HG03066 (cell line): ENCODE data around the gene PCTP.
A peak's percentile ranks its signal among the peaks of the same experiment; 100 is the strongest.

Source experiments
- ATAC-seq: cut with Tn5 transposase; IDR thresholded peaks from one replicate; pipeline ENCODE4 v1.9.1; 2021; ENCODE audit warnings: low read depth; ENCODE audit not compliant: unreplicated experiment

The PCTP gene

DNA sequence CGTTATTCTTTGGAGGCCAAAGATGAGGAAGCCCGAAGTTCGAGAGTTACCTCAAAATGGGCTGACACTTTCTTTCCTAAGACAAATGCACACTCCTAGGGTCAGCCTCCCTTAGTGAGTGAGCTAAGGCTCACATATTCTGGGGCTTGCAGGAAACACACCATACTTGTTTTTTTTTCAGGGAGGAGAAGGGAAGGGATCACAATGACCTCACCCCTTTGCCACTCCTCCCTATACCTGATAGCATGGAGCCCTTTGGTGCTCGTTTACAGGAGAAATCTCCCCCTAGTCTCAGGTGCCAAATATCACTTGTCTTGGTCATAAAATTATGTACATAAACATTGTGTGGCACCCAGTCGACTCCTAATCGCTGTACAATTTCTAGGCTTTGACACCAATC, 23.6 kb upstream of the PCTP start:
- no peak for ATAC-seq

DNA sequence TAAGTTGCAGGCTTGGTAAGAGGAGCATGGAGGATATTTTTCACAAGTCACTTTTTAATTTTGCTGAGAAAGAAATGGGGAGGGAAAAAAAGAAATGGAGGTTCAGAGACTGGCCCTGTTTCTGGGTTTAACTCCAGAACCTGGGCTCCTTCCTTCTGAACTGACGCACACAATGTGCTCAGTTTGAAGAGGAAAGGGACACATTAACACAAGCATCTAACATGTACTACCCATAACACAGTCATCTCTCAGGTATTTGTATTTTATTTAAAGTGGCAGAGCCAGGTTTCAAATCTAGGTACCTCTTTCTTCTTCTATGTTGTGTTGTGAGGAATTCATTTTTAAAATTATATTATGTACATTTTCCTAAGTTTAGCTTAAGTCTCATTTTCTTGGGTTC, 22.9 kb upstream of the PCTP start:
- no peak for ATAC-seq

DNA sequence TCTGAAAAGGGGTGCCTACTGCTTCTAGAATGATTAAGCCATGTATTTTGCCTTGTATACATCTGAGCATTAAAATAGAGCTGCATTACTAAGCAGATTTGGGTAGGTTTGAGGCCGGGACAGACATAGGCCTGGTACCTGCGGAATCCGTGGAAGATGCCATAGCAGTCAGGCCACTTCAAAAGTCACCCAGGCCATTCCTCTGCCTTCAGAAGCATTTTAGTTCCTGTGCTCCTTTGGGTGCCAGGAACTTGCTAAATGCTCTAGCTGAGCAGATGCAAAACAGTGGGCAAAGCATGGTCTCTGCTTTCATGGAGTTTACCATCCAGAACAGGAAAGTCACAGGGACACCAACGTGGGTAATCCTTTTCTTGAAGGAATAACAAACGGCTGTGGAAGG, 22.5 kb upstream of the PCTP start:
- no peak for ATAC-seq

DNA sequence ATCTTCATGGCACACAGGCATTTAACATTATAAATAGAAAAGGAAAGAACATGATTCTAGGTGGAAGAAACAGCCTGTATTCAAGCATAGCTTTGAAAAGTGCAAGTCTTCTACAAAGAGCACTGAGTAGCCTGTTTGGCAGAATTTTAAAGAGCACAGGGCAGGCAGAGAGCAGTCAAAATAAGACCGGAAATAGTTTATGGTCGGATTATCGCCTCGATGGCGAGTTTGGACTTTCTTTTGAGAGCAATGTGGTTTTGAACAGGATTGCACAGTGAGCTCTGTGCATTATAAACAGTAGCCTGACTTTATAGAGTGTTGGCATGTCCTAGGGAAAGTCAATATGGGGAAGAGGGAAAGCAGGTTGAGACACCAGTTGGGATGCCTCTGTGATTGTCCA, 22.0 kb upstream of the PCTP start:
- no peak for ATAC-seq

DNA sequence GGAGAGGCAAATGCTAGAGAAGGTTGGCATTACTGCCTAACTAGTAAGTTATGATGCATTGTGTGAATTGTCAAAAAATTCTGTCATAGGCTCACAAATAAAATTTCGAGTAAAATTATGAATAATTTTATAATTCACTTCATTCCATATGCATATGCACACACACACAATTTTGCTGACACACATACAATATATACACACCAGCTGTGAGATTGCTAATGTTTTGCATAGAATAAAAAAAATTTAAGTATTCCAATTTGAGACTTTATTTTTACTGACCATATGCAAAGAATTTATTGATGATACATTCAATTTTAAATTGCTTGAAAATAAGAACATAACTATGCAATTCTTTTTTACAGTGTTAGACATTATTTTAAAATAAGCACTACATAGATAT, 21.4 kb upstream of the PCTP start:
- ATAC-seq: no peak

DNA sequence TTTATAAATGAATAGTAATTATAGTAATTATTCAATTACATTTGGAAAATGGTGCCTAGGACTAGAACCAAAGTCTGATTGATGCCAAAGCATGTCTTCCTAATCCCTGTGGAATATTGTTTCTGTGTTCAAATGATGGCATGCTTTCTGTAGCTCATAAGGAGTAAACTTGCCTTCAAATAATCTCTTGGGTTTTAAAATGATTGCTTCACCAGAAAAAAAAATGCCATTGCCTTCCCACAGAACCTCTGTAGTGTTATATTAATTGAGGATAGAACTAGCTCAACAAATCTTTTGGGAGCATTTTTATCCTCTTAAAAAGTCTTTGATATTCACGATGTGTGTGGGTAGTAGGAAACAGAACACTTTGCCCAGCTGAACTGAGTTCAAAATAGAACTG, 20.5 kb upstream of the PCTP start:
- no peak for ATAC-seq

DNA sequence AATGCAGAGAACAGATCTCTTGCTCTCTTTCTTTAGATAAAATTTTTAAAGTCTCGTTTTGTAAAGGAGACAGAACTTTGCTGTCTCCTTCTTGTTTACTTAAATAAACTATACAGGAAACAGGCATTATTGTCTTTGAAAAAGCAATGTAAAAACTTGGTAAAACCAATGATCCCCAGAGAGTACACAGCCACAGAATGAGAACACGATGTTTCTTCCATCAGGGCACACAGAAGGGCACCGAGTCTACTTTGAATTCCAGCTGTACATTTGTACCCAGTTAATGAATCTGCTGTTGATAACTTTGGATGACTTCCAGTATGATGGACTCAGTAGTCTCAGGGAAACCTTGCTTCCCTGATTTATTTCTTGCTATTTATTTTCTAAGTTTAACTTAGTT, 20.0 kb upstream of the PCTP start:
- ATAC-seq: no peak

DNA sequence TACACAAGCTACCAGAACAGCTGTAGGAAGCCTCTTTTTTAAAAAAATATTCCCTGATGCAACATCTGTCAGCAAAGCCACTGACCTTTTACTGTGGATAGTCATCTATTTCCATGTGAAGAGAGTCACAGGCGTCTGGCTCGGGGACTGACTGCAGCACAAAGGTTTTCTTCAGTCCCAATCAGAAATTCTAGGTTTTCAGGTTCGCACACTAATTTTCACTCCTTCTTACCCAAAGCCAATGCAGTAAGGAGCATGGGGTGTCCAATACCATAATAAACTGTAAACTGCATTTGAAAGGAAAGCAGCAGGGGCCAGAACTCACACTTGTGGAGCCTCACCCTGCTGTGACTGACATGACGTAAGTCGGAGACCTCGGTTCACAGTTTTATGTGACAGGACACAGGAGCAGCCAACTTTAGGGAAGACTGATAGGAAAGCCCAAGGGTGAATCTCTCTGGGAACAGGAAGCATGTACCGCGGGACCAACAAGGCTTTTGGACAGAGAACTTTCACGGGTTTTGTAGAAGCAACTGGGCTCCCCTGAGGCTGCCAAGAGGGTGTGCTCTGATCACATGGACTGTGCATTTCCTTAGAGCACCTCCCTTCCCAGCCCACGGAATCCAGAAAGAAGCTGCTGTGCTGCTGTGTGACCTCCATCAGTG, 19.1 kb upstream of the PCTP start:
- no peak for ATAC-seq

DNA sequence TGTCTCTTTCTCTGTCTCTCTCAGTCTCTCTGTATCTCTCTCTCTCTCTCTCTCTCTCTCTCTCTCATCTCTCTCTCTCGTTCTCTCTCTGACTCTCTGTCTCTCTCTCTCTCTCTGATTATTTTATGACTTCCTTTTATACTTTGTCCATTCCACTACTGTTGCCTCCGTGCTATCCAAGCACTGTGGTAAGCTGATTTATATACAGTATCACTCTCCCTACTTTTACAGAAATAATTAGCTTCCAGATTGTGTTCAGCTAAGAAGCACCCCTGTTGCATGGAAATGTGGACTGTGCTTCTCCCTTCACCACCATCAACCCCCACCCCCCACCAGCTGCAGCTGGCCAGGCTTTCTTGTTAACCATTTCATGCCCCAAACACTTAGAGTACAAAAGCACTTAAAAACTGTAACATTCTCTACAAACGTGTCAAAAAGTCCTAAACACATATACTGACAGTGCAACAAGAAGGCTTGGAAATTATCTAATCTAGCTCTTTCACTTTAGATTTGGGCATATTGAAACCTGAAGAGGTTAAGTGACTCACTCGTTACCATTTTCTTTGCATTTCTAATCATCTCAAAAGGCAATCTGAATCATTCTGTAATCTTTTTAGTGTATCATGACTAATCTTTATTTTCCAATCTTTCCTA, 16.6 kb upstream of the PCTP start:
- no peak for ATAC-seq

DNA sequence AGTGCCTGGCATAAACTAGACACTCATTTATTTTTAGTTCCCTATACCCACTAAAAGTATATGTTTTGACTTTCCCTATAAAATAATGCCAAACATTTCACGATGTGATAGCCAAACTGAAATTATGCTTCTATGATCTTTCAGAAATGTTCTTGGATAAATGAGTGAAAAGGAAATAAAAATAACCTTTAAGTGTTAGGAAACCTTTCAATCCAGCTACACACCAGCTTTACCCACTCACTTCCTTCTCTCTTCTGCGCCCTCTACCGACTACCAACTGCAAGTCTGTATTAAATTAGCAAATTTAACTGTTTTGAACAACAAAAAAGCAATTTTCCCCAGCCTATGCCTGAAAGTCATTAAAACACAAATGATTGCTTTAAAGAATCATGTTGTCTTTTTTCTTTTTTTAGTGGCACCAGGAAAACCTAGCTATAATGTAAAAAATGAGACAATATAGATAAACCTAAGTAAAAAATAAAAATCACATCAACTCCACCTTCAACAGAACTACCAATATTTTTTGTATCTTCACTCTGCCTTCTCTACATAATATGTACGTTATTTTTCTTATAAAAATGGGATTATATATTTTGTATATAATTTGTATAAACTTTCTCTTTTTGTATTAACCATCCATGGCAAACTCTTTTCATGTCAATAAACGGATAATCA, 15.0 kb upstream of the PCTP start:
- no peak for ATAC-seq

DNA sequence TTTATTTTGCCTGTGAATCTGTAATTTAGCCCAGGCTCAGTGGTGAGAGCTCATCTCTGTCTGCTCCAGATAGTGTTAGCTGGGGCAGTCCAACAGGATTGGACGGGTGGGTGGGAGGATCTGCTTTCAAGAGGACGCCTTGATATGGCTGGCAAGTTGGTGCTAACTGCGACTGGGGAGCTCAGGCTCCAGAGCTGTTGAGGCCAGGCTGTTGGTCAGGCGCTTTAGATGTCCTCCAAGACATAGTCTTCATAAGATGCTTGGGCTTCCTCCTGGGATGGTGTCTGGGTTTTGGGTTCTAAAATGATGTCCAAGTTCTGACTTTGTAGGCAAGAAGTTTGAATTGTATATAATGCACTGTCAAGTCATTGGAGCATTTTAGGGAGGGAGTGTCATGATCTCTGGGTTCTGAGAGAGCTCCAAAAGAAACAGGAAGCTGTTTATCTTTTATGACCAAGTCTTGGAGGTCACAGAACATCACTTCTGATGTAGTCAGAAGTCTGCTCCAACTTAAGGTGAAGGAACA, 12.8 kb upstream of the PCTP start:
- no peak for ATAC-seq

DNA sequence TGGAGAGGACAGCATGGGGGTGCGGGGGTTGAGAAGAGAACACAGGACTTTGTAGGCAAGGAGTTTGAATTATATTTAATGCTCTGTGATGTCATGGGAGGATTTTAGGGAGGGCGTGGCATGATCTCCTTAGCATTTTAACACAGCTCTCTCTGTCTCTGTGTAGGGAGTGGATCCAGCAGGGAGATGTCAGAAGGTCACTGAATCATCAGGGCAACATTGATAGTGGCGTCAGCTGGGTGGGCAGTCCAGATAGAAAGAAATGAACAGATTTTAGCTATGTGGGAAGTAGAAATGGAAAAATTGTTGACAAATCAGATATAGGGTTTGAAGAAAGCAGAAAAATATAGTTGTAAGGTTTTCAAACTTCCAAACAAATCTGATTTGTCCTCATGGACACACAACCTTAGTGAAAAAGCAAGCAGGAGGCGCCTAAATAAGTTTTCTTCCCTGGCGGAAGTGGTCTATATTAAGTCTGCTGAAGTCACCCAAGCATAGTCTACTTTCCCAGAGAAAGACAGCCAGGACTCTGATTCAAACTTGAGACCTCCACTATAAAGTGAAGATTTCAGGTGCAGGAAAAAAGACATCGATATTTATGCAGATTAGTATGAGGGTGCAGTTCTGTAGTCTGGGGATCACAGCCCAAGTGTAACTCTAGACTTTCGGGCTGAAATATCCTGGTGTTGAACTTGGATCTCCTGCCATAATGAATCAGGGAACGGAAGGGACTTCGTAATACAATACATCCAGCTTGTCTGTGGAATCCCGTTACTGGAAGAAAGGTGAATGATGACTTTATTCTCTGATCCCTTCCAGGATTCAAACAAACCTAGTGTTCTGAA, 10.1 kb upstream of the PCTP start:
- ATAC-seq: no peak

DNA sequence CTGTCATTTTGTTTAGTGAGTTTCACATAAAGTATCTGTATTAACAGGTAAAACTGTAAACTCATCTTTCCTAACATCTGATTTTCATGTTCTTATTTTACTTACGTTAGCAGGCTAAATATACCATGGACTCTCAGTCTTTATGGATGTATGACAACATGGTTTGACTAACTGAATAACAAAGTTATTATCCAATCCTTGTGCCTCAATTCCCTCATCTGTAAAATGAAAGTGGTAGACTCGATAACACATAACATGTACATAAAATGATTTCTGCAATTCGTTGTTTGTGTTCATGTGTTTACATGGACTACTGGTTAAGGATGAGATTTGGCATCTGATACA, 9.5 kb upstream of the PCTP start:
- no peak for ATAC-seq

DNA sequence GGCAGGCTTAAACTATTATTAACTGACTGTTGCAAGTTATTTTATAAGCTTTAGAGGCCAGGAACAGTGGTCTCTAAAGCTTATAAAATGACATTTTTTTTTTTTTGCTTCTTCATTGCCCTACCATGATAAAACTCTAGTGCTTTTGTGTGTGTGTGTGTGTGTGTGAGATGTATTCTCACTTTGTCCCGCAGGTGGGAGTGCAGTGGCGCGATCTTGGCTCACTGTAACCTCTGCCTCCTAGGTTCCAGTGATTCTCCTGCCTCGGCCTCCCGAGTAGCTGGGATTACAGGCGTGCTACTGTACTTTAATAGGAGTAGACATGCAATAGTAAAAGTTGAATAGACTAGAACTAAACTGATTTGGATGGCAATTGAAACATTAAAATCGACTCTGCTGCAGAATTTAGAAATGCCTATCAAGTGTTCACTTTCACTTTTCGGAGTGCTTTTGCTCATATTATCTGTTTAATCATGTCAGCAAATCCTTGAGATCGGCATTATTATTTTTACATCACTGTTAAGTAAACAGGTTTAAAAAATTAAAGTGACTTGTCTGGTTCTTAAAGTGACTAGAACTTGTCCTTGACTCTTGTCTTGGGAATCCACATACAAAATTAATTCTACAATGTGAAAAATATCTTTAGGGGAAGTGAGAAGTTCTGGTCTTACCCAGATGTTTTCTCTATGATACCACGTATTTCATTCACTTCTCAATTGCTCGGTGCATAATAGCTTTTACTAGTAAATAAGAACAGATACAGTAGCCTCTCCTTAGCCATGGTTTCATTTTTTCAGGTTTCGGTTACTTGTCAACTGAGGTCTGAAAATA, 8.4 kb upstream of the PCTP start:
- peak; percentile 92 for ATAC-seq

DNA sequence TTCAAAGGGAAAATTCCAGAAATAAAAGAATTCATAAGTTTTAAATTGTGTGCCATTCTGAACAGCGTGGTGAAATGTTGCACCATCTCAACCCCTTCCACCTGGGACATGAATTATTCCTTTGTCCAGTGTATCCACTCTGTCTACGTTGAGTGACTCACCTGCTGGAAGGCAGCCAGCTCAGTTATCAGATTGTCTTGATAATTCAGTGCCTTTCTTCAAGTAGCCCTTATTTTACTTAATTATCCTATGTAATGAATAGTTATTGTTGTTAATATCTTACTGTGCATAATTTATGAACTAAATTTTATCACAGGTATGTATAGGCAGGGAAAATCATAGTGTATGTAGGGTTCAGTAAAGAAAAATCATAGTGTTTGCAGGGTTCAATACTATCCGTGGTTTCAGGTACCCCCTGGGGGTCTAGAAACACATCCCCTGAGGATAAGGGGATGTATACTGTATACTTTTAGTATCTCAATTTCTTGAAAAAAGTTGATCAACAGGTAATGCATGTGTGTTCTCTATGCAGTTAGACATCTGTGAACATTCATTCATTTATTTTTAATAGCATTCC, 7.7 kb upstream of the PCTP start:
- peak; percentile 30 for ATAC-seq

DNA sequence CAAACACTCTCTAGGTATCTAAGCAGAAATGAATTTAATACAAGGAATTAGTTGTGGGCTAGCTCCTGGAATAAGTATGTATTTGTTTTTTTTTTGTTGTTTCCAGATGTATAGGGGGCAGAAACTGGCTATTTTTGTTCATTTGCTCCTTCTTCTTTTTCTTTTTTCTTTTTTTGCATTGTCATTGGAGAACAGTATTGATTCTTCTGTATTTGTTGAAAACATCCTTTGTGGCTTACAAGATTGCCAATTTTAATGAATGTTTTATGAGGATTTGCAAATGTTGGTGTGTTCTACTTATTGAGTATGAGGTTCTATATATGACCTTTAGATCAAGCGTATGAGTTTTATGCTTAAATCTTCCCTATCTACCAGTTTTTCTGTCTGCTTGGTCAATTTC, 5.6 kb upstream of the PCTP start:
- ATAC-seq: no peak

DNA sequence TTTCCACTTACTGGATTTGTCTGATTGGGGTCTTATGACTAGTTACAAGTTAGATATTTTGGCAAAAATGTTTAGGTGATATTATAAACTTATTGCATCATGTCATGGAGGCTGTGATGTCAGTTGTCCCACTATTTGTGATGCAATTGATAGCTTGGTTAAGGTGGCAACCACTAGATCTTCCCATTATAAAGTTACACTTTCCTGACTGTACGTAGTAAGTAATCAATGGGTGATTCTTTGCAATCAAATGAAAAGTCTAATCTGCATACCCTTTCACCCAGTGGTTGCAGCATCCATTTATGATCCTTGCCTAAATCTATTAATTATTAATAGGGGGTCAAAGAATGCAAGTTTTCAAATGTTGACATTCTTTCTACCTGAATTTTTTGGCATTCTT, 4.4 kb upstream of the PCTP start:
- no peak for ATAC-seq

DNA sequence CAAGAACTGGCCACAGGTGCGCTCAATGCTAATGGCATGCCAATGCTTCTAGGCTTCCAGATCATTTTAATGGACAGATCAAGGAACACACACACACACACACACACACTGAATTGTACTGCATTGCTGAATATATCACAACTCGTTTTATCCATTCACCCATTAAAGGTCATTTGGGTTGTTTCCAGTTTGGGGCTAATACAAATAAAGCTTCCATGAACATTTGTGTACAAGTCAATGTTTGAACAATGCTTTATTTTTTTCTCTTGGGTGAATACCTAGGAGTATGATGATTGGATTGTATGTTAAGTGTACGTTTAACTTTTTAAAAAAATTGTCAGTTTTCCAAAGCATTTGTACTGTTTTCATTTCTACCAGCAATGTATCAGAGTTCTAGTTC, 3.6 kb upstream of the PCTP start:
- ATAC-seq: no peak

DNA sequence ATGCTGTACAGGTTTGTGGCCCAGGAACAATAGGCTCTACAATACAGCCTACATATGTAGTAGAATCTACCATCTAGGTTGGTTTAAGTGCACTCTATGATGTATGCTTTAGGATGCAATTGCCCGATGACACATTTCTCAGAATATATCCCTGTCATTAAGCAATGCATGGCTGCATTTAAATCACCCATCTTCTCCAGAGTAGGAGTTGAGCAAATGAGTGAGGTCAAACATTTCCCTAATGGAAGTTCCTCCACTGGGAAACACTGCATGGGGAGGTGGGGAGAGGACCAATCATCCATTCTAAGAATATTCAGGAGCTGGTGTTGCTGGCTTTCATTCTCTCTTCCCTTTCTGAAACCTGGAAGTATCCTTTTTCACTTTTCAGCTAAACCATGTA, 2.0 kb upstream of the PCTP start:
- no peak for ATAC-seq

DNA sequence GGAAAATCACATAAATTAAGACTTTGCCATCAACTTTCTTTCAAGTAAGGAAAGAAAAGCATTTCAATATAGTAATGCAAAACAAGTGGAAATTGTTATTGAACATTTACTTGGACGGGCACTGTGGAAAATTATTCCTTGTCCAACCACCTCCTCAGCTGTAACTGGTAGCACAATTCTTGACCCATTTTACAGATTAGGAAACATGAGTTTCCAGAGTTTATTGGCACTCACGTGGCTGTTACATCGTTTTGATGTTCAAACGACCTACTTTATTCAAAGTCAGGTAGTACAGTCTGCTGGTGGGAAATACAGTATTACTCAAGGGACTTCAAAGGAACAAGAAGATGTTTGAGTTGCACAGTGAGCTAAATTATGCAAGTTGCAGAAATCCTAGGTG, 866 bp upstream of the PCTP start:
- no peak for ATAC-seq
